Uterus (tissue), 4 donors: ENCODE data around the gene TSPO. TPM values are rescaled to one million over a fixed set of nuclear protein-coding genes. Genes with fewer than 3 reads are reported as not detected.
A peak's percentile ranks its signal among the peaks of the same experiment; 100 is the strongest.

Experiments used
- DNase-seq, 2 donors: peaks; one replicate each; pipeline ENCODE4 v3.0.0-alpha.2; 2019 to 2020
- H3K27ac ChIP-seq, 2 donors: fragments of 200-600 bp; sonication (generic); 1 replicate in 1 of 2; 2 replicates in 1 of 2; pipeline ENCODE4 v1.5.1; 2016 to 2018
- H3K27me3 ChIP-seq, 2 donors: fragments of 200-600 bp; sonication (generic); one replicate each; pipeline ENCODE4 v1.5.1; 2018 to 2019; ENCODE audit warnings: control low read depth in 1 of 2
- H3K36me3 ChIP-seq, 2 donors: fragments of 200-600 bp; sonication (generic); one replicate each; pipeline ENCODE4 v1.5.1; 2019; ENCODE audit warnings: control low read depth in 1 of 2
- H3K4me1 ChIP-seq, 2 donors: fragments of 200-600 bp; sonication (generic); one replicate each; pipeline ENCODE4 v1.5.1; 2018 to 2019; ENCODE audit warnings: control low read depth in 1 of 2
- H3K4me3 ChIP-seq, 2 donors: fragments of 200-600 bp; sonication (generic); 1 replicate in 1 of 2; 2 replicates in 1 of 2; pipeline ENCODE4 v1.5.1; 2018 to 2019; ENCODE audit warnings: mild to moderate bottlenecking in 1 of 2
- H3K9me3 ChIP-seq, 2 donors: fragments of 200-600 bp; sonication (generic); one replicate each; pipeline ENCODE4 v1.5.1; 2019; ENCODE audit warnings: control low read depth in 1 of 2
- CTCF ChIP-seq, 4 experiments: fragments of 200-600 bp in 2 of 4; fragments of 450-650 bp in 2 of 4; sonication (generic) in 2 of 4; IDR thresholded peaks; one replicate each; pipeline ENCODE4 v1.5.1; 2016 to 2019; ENCODE audit warnings: antibody characterized with exemption in 4 of 4, mild to moderate bottlenecking in 2 of 4, moderate library complexity in 1 of 4
- POLR2A ChIP-seq, 2 donors: fragments of 450-650 bp; IDR thresholded peaks; one replicate each; pipeline ENCODE4 v1.6.1; 2016; ENCODE audit warnings: antibody characterized with exemption in 2 of 2, mild to moderate bottlenecking in 1 of 2, moderate library complexity in 1 of 2
- intact Hi-C: fragments of 100-400 bp; cut with DNase I; formaldehyde crosslinking; loops from one replicate; pipeline ENCODE4 v1.15.1; 2023; ENCODE audit warnings: low total_unique reads
- total RNA-seq, 4 donors: library from RNA; depleted of rRNA in 3 of 4; stranded (reverse); fragments of >200 nt in 3 of 4; gene quantifications; one replicate each; pipeline versions ENCODE4 v1.1.0 to v1.2.4, GENCODE V29; 2014 to 2023
- donor health status: DM: yes; HTN: yes; CAD: no.

The TSPO gene
- total RNA-seq, 4 donors from 2014 or later, result 73.7 to 267 (median 148) TPM

- DNase-seq, result no peak
- Histone ChIP-seq H3K4me3 (no peak overlapping the region), H3K4me1 (peaks cover 0 to 9% of the 10 kb centered on the region in 2 donors), H3K36me3 (no peaks in the 10 kb centered on the region), H3K27ac (no peak overlapping the region), H3K9me3 (no peaks in the 10 kb centered on the region), H3K27me3 (no peaks in the 10 kb centered on the region)
- TF ChIP-seq POLR2A (IDR thresholded peaks at IDR 0.05) (no peak), CTCF (IDR thresholded peaks at IDR 0.05) (no peak)
- intact Hi-C loops, result no loop called here
Measured at GRCh38 chr22:43182726-43183125, 31.4 kb downstream of the TSPO start.

- intact Hi-C loops, result no loop called here
- TF ChIP-seq POLR2A (IDR thresholded peaks at IDR 0.05) (no peak), CTCF (IDR thresholded peaks at IDR 0.05) (no peak)
- Histone ChIP-seq H3K4me3 (no peak overlapping the region), H3K36me3 (no peaks in the 10 kb centered on the region), H3K27me3 (no peaks in the 10 kb centered on the region), H3K9me3 (no peaks in the 10 kb centered on the region), H3K4me1 (peaks cover 4 to 9% of the 10 kb centered on the region in 2 donors), H3K27ac (no peak overlapping the region)
- no peak for DNase-seq
Measured at GRCh38 chr22:43183496-43184277, 32.3 kb downstream of the TSPO start.

GRCh38 chr22:43185860-43186261, 34.5 kb downstream of the TSPO start:
- intact Hi-C loops, result no loop called here
- peak; percentile 53 to 61 for DNase-seq

GRCh38 chr22:43186272-43187170, 35.2 kb downstream of the TSPO start, which contains the start of gene TTLL12:
Gene TTLL12 (minus strand): TSS chr22:43187134. CDS start chr22:43187069, 65 bp downstream.
- H3K36me3 ChIP-seq, result no peaks in the 10 kb centered on the region
- H3K9me3 ChIP-seq, result no peaks in the 10 kb centered on the region
- H3K27ac ChIP-seq, result peak within 1 kb of the TSS; percentile 72 to 83
- peaks cover 4 to 9% of the 10 kb centered on the region in 2 donors for H3K4me1 ChIP-seq
- H3K4me3 ChIP-seq, result peak within 1 kb of the TSS; percentile 40 to 66
- intact Hi-C loops, result no loop called here
- TF ChIP-seq POLR2A (IDR thresholded peaks at IDR 0.05) (peak; percentile 38 to 73), CTCF (IDR thresholded peaks at IDR 0.05) (peak in 1 of 4 experiments; percentile 8)
- peak in 1 of 2 donors; percentile 62 for DNase-seq
- H3K27me3 ChIP-seq, result no peaks in the 10 kb centered on the region

More at GRCh38 chr22:43185860-43186261, 34.5 kb downstream of the TSPO start:
- no peaks in the 10 kb centered on the region for H3K9me3 ChIP-seq
- H3K27ac ChIP-seq, result peak overlapping the region in 1 of 2 donors; percentile 83
- peaks cover 4 to 9% of the 10 kb centered on the region in 2 donors for H3K4me1 ChIP-seq
- no peaks in the 10 kb centered on the region for H3K27me3 ChIP-seq
- TF ChIP-seq POLR2A (IDR thresholded peaks at IDR 0.05), result no peak
- no peak for TF ChIP-seq CTCF (IDR thresholded peaks at IDR 0.05)
- H3K4me3 ChIP-seq, result peak overlapping the region; percentile 40 to 66
- H3K36me3 ChIP-seq, result no peaks in the 10 kb centered on the region
